NCI-H2029 treated with DMSO at 0.1 percent for 48 hours (cell line): Measurements from ENCODE around the gene CCDC184.
A peak's percentile ranks its signal among the peaks of the same experiment; 100 is the strongest.
"Not testable (repeated sequence)": the region's sequence is repeated elsewhere in the genome, so short reads cannot be mapped to it uniquely, and the experiment has no call there.

Source experiments
- DNase-seq: peaks from one replicate; lab custom pipeline; 2025; lab: John Stamatoyannopoulos, UW

The CCDC184 gene

GRCh38 chr12:48183091-48183875 lies at the start of gene CCDC184:
Gene CCDC184 (plus strand): TSS chr12:48183644. CDS start chr12:48184123, 479 bp downstream.
- DNase-seq, result peak; percentile 8

- no peak for DNase-seq
Observed at GRCh38 chr12:48135027-48135426, 48.4 kb upstream of the CCDC184 start.

GRCh38 chr12:48142818-48143674 lies 40.4 kb upstream of the CCDC184 start:
- DNase-seq, result no peak

- DNase-seq, result no peak
Observed at GRCh38 chr12:48143898-48144297, 39.5 kb upstream of the CCDC184 start.

- no peak for DNase-seq
Observed at GRCh38 chr12:48145981-48146380, 37.5 kb upstream of the CCDC184 start.

GRCh38 chr12:48151103-48151771 lies 32.2 kb upstream of the CCDC184 start:
- DNase-seq, result no peak

GRCh38 chr12:48155786-48156185 lies 27.7 kb upstream of the CCDC184 start:
- not testable (repeated sequence) for DNase-seq

- DNase-seq, result no peak
Observed at GRCh38 chr12:48156652-48157017, 26.8 kb upstream of the CCDC184 start.

GRCh38 chr12:48157018-48157888 lies 26.2 kb upstream of the CCDC184 start, which contains the start of gene ASB8:
Gene ASB8 (minus strand): TSS chr12:48157515. CDS start chr12:48153496, 4,019 bp downstream.
- DNase-seq, result peak; percentile 92

GRCh38 chr12:48157889-48158370 lies 25.5 kb upstream of the CCDC184 start:
- no peak for DNase-seq

- no peak for DNase-seq
Observed at GRCh38 chr12:48160046-48160445, 23.4 kb upstream of the CCDC184 start.

GRCh38 chr12:48160807-48161206 lies 22.6 kb upstream of the CCDC184 start:
- DNase-seq, result no peak

GRCh38 chr12:48163150-48163747 lies 20.2 kb upstream of the CCDC184 start:
- no peak for DNase-seq

- no peak for DNase-seq
Observed at GRCh38 chr12:48164451-48164850, 19.0 kb upstream of the CCDC184 start.

GRCh38 chr12:48165089-48165981 lies 18.1 kb upstream of the CCDC184 start:
- DNase-seq, result peak; percentile 4

- no peak for DNase-seq
Observed at GRCh38 chr12:48169011-48169410, 14.4 kb upstream of the CCDC184 start.

GRCh38 chr12:48175613-48176416 lies 7.6 kb upstream of the CCDC184 start:
- DNase-seq, result no peak

GRCh38 chr12:48176417-48176751 lies 7.1 kb upstream of the CCDC184 start:
- DNase-seq, result no peak

- DNase-seq, result no peak
Observed at GRCh38 chr12:48177982-48178381, 5.5 kb upstream of the CCDC184 start.
